Activated T-cell treated with anti-CD3 and anti-CD28 coated beads, Interleukin-2, amount 50 U/mL, for 24 hours (primary cell): ENCODE measurements around the gene MDP1.
A peak's percentile ranks its signal among the peaks of the same experiment; 100 is the strongest.
"Not testable (repeated sequence)": the region's sequence is repeated elsewhere in the genome, so short reads cannot be mapped to it uniquely, and the experiment has no call there.

Source experiments
- DNase-seq: peaks from one replicate; pipeline ENCODE4 v3.0.0-alpha.2; 2020
- H3K27ac Mint-ChIP-seq: 2 replicates; pipeline ENCODE4 v1.8.0; 2020; ENCODE audit warnings: mild to moderate bottlenecking, mixed read lengths
- H3K27me3 Mint-ChIP-seq: 2 replicates; pipeline ENCODE4 v1.8.0; 2020; ENCODE audit warnings: mixed read lengths
- H3K36me3 Mint-ChIP-seq: 2 replicates; pipeline ENCODE4 v1.8.0; 2020; ENCODE audit warnings: low read depth, mixed read lengths
- H3K4me1 Mint-ChIP-seq: 2 replicates; pipeline ENCODE4 v1.8.0; 2020; ENCODE audit warnings: low read depth, mixed read lengths
- H3K4me3 Mint-ChIP-seq: 2 replicates; pipeline ENCODE4 v1.8.0; 2020; ENCODE audit warnings: mild to moderate bottlenecking, moderate library complexity, mixed read lengths
- H3K9me3 Mint-ChIP-seq: 2 replicates; pipeline ENCODE4 v1.8.0; 2020; ENCODE audit warnings: mixed read lengths

MDP1 gene

DNA sequence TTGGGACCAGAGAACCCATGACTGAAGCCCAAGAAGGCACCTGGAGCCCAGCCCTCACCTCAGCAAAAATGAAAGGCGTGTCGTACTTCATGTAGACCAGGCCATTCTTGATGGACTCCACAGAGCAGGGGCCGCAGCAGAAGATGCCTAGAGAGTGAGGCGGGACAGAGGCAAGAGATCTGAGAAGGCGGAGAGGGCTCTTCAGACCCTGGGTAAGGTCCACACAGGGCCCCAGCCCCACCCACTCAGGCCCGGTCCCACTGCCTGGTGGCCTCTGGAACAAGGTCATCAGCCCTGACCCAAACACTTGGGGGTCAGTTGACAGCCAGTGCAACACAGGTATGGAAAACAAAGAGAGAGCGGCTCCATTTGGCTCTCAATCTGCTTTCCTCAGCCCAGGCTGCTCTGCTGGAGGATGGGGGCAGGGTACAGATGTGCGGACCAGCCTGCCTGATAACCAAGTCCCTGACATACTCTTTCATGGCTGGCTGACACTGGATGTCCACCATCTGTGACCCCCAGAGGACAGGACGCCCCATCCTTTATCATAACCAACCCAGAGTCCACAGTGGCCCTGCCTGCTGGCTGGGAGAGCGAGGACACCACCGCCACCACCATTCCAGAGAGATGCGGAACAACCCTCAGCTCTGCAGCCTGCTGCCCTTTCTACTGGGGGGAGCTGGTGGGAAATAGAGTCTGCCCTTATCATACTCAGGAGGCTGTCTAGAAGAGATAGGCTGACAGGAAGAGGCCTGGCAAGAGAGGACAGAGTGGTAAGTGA, 40.3 kb upstream of the MDP1 start:
- Mint-ChIP-seq H3K36me3 (peaks cover 45% of the 10 kb centered on the region), H3K27me3 (no peaks in the 10 kb centered on the region), H3K4me1 (peaks cover 2% of the 10 kb centered on the region), H3K9me3 (no peaks in the 10 kb centered on the region), H3K27ac (no peak overlapping the region), H3K4me3 (no peak overlapping the region)
- no peak for DNase-seq

DNA sequence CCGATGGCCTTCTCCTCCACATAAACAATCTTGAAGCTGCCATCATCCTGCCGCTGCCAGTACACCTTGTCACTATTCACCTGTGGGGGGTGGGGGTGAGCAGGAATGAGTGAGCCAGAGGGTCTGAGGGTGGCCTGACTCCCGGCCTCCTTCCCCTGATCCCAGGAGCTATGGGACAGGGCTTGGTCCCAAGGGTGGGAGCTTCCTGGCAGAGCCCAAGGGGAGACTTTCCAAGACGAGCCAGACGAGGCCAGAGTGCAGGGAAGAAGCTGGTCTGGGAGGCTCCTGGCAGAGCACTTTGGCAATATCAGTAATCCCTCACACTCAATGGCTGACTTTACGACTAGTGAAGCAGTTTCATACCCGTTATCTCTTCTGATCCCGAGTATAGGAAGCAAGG, 39.6 kb upstream of the MDP1 start:
- H3K36me3 Mint-ChIP-seq = peaks cover 45% of the 10 kb centered on the region
- no peak overlapping the region for H3K27ac Mint-ChIP-seq
- no peak for DNase-seq
- peaks cover 5% of the 10 kb centered on the region for H3K4me1 Mint-ChIP-seq
- H3K27me3 Mint-ChIP-seq = no peaks in the 10 kb centered on the region
- H3K4me3 Mint-ChIP-seq = no peak overlapping the region
- no peaks in the 10 kb centered on the region for H3K9me3 Mint-ChIP-seq

DNA sequence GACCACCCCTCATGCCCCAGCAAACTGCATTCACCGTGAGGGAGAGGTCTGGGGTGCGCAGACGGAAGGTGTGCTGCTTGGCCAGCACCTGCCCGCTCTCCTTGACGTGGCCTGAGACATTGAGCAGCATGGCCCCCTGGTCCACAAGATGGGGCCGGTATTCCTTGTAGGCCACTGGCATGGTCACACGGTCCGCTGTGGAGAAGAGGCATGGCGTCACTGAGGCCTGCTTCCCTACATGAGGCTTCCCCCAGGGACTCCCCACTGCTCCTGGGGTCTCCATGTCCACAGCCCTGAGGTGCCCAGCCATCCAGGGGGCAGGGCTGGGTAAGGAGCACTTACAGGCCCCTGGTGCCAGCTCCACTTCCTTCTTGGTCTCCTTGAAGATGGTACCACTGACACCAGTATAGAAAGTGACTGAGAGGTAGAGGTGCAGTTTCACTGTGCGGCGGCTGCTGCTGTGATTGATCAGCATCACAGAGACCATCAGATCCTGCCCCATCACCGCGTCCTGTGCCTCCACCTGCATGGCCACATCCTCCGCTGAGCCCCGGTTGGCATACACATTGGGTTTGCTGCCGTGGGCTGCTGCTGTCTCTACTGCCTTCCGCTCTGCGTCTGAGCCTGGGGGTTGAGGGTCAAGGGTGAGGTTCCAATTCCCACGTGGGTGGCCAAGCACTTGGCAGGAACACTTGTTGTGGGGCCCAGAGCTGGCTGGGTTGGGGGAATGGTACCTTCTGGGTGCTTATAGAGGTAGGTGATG, 38.9 kb upstream of the MDP1 start:
- Mint-ChIP-seq H3K4me1 (peaks cover 11% of the 10 kb centered on the region), H3K4me3 (no peak overlapping the region), H3K27ac (no peak overlapping the region), H3K27me3 (no peaks in the 10 kb centered on the region), H3K9me3 (no peaks in the 10 kb centered on the region), H3K36me3 (peaks cover 43% of the 10 kb centered on the region)
- no peak for DNase-seq

DNA sequence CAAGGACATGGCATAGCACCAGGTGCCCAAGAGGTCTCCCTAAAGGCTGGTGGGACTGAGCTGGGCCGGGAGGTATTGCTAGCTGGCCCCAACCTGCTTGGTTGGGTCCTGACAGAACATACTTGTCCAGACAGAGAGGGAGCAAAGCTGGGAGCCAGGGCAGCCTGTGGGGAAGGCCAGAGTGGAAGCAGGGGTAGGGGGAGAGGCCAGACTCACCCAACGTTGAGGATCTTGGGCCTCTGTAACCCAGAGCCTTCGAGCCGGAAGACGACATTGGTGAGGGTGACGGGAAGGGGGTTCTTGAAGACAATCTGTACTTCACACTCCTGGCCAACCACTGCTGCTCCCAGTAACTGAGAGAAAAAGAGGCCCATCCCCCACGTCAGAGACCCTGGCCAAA, 38.1 kb upstream of the MDP1 start:
- H3K9me3 Mint-ChIP-seq = no peaks in the 10 kb centered on the region
- peaks cover 42% of the 10 kb centered on the region for H3K36me3 Mint-ChIP-seq
- no peaks in the 10 kb centered on the region for H3K27me3 Mint-ChIP-seq
- H3K4me1 Mint-ChIP-seq = peaks cover 17% of the 10 kb centered on the region
- no peak overlapping the region for H3K27ac Mint-ChIP-seq
- no peak for DNase-seq
- no peak overlapping the region for H3K4me3 Mint-ChIP-seq

DNA sequence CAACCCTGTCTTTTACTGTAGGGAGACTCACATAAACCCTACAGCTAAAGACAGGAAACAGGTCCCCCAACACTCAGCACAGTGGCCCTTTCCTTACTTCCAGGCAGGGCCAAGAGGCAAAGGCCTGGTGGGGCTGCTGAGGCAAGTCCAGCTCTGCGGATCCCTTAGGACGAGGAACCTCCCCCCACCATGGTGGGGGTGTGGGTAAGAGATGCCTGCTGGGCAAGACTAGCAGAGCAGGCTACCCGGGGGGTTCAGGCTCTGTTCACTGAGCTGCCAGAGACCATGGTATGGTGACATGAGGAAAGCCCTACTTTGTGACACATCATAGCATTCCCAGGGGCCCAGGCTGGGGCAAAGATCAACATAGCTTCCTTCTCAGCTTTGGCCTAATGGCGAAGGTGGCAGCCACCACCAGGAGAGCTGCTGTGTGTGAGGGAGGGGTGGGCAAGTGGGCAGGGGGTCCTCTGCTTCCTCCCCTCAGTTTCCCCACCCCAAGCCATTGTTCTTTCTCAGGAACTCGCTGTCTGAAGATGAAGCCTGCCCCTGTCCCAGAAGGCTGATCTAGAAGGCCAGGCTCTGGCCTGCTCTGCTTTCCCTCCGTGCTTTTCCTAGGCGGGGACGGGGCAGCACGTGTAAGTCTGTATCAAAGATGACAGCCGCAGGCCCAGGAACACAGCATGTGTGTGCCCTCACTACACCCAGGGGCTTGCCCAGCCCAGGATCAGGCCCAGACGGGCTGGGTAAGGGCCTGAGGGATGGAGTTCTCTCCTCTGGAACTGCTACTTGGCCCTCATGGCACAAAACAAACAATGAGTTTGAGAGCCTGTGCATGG, 36.6 kb upstream of the MDP1 start:
- Mint-ChIP-seq H3K27me3 (no peaks in the 10 kb centered on the region), H3K9me3 (no peaks in the 10 kb centered on the region), H3K4me1 (peaks cover 25% of the 10 kb centered on the region), H3K4me3 (no peak overlapping the region), H3K27ac (no peak overlapping the region), H3K36me3 (peaks cover 41% of the 10 kb centered on the region)
- DNase-seq = no peak

DNA sequence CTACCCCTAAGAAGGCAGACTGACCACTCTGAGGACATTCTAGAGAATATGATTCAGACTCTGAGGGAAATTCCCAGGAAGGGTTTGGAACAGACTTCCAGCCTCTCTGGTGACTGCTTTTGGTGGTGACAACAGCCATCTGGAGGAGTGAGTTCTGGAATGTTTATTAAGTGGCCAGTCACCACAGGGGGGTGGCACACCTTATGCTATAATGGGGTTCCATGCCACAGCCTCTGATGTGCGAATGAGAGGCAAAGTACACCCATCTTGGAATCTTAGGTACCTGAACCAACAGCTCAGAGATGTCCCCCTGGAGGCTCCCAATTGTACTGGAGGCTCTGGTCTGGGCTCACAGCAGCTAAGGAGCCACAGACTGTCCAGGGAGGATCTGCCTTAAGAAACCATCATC, 36.0 kb upstream of the MDP1 start:
- no peak overlapping the region for H3K4me3 Mint-ChIP-seq
- no peaks in the 10 kb centered on the region for H3K27me3 Mint-ChIP-seq
- H3K4me1 Mint-ChIP-seq = peaks cover 29% of the 10 kb centered on the region
- H3K9me3 Mint-ChIP-seq = no peaks in the 10 kb centered on the region
- peaks cover 38% of the 10 kb centered on the region for H3K36me3 Mint-ChIP-seq
- DNase-seq = no peak
- no peak overlapping the region for H3K27ac Mint-ChIP-seq

DNA sequence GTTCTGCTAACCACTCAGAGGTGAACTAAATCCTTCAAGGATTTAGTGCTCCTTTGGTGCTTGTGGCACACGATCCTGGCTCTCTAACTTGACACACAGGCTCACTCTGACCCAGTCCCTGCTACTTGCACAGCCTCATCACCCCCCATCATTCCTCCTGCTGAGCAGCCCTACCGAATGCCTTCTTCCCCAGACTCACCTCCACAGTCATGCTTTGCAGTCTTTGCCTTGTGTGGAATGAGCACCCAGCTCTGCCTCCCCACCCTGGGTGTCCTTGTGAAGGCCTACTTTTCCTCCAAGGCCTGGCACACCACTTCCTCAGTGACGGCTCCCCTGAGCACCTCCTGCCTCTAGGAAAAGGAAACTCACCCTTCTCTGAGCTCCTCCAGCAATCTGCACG, 34.5 kb upstream of the MDP1 start:
- H3K4me3 Mint-ChIP-seq = no peak overlapping the region
- no peaks in the 10 kb centered on the region for H3K9me3 Mint-ChIP-seq
- H3K27ac Mint-ChIP-seq = peak overlapping the region; percentile 1
- no peak for DNase-seq
- no peaks in the 10 kb centered on the region for H3K27me3 Mint-ChIP-seq
- H3K4me1 Mint-ChIP-seq = peaks cover 32% of the 10 kb centered on the region
- H3K36me3 Mint-ChIP-seq = peaks cover 28% of the 10 kb centered on the region

DNA sequence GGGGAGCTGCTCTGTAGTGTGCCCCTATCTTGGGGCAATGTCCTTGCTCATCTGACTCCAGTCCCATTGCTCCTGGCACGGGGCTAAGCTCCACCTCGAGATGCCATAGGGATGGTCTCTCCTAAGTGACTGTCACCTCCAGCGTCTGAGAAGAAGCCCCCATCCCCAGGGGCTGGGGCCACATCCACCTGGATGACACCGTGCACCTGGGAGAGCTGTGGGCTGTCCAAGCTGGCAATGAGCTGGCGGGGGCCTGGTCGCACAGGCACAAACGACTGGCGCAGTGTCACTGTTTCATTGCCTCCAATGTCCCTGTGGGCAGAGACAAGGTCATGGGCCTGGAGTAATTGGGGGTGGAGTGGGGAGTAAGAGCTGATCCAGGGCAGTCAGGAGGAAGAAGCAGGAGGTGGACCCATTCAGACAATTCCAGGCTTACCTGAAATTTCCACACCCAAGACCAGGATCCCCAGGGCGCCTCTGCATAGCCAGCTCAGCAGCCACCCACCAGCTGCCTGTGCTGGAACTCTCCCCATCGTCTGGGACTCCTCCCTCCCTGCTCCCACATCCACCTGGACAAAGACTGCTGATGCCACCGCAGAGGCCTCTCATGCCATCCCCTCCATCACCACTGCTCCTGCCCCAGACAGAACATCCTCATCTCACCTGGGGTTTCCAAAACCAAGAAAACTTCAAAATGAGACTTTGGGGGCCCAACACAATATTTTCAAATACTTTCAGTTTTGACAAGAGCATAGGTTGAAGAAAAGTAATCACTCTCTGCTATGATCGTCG, 33.6 kb upstream of the MDP1 start:
- no peak overlapping the region for H3K27ac Mint-ChIP-seq

DNA sequence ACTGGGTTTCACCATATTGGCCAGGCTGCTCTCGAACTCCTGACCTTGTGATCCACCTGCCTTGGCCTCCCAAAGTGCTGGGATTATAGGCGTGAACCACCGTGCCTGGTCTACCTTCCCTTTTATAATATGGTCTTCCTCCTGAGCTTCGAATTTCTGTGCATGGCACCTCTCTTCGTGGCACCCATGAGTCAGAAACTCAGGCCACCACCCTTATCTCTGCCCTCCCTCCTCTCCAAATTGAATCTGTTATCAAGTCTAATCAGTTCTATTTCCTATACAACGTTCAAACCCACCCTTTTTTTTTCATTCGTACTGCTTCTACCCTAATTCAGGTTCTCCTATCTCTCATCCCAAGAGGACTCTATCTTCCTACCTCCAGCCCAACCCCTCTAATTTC, 31.6 kb upstream of the MDP1 start:
- peak overlapping the region; percentile 24 for H3K4me3 Mint-ChIP-seq
- no peaks in the 10 kb centered on the region for H3K9me3 Mint-ChIP-seq
- no peak for DNase-seq
- peak overlapping the region; percentile 81 for H3K27ac Mint-ChIP-seq
- peaks cover 5% of the 10 kb centered on the region for H3K36me3 Mint-ChIP-seq
- peaks cover 49% of the 10 kb centered on the region for H3K4me1 Mint-ChIP-seq
- no peaks in the 10 kb centered on the region for H3K27me3 Mint-ChIP-seq

More for the DNA sequence above, 33.6 kb upstream of the MDP1 start:
- Mint-ChIP-seq H3K27me3 (no peaks in the 10 kb centered on the region), H3K9me3 (no peaks in the 10 kb centered on the region), H3K4me1 (peaks cover 36% of the 10 kb centered on the region), H3K4me3 (no peak overlapping the region), H3K36me3 (peaks cover 19% of the 10 kb centered on the region)
- no peak for DNase-seq

DNA sequence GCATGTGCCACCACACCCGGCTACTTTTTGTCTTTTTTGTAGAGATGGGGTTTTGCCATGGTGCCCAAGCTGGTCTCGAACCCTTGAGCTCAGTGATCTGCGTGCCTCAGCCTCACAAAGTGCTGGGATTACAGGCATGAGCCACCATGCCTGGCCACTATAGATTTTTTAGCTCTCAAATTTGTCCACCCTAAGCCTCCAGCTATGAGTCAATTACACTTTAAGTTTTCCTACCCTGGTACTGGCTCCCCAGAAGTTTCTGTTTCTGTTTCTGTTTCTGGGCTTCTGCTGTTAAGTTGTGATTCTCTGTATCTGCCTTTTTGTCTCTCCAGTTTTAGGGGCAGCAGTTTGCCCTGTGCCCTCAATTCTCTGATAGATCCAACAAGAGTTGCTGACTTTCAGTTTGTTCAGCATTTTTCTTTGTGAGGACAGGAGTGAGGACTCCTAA, 30.9 kb upstream of the MDP1 start:
- DNase-seq = peak; percentile 50
- no peaks in the 10 kb centered on the region for H3K27me3 Mint-ChIP-seq

DNA sequence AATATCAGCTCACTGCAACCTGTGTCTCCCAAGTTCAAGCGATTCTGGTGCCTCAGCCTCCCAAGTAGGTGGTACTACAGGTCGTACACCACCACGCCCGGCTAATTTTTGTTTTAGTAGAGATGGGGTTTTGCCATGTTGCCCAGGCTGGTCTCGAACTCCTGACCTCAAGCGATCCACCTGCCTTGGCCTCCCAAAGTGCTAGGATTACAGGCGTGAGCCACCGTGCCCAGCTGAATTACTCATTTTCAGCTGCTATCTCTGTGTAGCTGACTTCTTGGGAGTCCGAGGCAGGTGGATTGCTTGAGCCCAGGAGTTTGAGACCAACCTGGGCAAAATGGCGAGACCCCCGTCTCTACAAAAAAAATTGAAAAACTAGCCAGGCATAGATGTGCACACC, 29.5 kb upstream of the MDP1 start:
- peak; percentile 26 for DNase-seq
- Mint-ChIP-seq H3K4me1 (peaks cover 58% of the 10 kb centered on the region), H3K36me3 (peaks cover 24% of the 10 kb centered on the region), H3K27ac (peak overlapping the region; percentile 39)
- H3K27me3 Mint-ChIP-seq, H3K4me3 Mint-ChIP-seq, H3K9me3 Mint-ChIP-seq: not testable (repeated sequence)

More for the DNA sequence above, 30.9 kb upstream of the MDP1 start:
- Mint-ChIP-seq H3K4me3 (peak overlapping the region; percentile 56), H3K27ac (peak overlapping the region; percentile 92), H3K36me3 (peaks cover 11% of the 10 kb centered on the region), H3K4me1 (peaks cover 51% of the 10 kb centered on the region), H3K9me3 (no peaks in the 10 kb centered on the region)

DNA sequence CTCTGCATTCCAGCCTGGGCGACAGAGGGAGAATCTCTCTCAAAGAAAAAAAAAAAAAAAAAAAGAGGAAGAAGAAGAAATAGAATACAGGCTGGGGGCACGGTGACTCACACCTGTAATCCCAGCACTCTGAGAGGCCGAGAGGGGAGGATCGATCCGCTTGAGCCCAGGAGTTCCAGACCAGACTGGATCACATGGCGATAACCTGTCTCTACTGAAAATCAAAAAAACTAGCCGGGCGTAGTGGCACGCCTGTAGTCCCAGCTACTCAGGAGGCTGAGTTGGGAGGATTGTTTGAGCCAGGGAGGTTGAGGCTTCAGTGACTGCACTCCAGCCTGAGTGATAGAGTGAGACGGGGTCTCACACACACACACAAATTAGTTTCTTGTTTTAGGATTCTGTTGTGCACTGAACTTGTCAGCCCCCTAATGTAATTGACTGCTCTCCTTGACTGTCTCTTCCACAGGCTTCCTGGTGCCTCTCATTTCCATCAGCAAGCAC, 27.5 kb upstream of the MDP1 start:
- Mint-ChIP-seq H3K27me3 (no peaks in the 10 kb centered on the region), H3K4me3 (peak overlapping the region; percentile 96)

DNA sequence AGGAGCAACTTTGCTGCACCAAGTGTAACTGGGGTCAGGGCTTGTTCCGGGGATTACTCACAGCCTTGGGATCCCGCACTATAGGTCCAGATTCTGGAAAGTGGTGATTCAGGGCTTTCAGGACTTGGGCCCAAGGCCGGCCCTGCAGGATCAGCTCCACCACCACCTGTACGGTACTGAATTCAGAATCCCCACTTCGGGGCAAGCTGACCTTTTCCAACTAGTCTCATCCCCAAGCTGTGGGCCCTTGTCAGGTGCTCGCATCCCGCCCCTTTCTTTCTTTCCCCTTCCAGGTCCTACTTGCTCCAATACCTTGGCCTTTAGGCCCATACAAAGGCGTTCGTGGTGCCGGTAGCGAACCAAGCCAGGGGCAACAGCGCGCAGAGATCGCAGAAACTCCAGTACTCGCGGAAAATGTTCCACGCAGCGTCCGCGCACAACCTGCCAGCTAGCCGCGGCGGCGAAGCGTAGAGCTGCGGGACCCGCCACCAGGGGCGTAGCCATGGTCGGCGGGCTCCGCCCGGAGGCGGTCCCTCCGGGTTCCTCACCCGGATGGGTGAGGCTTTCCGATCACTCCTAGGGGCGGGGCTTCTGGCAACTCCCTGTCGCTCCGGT, 26.1 kb upstream of the MDP1 start:
- H3K4me3 Mint-ChIP-seq = peak overlapping the region; percentile 96
- H3K4me1 Mint-ChIP-seq = peaks cover 67% of the 10 kb centered on the region
- peaks cover 55% of the 10 kb centered on the region for H3K36me3 Mint-ChIP-seq
- H3K27ac Mint-ChIP-seq = peak overlapping the region; percentile 100
- DNase-seq = peak; percentile 96
- H3K9me3 Mint-ChIP-seq = no peaks in the 10 kb centered on the region
- H3K27me3 Mint-ChIP-seq = no peaks in the 10 kb centered on the region

More for the DNA sequence above, 27.5 kb upstream of the MDP1 start:
- peak overlapping the region; percentile 100 for H3K27ac Mint-ChIP-seq
- DNase-seq = peak; percentile 39
- H3K4me1 Mint-ChIP-seq = peaks cover 66% of the 10 kb centered on the region
- H3K36me3 Mint-ChIP-seq = peaks cover 40% of the 10 kb centered on the region
- no peaks in the 10 kb centered on the region for H3K9me3 Mint-ChIP-seq
